Activated naive CD4-positive, alpha-beta T cell treated with anti-CD3 and anti-CD28 coated beads for 36 hours (primary cell): ENCODE results near the gene CMIP. TPM values are rescaled to one million over a fixed set of nuclear protein-coding genes. Genes with fewer than 3 reads are reported as not detected.
A peak's percentile ranks its signal among the peaks of the same experiment; 100 is the strongest.
"Not testable (repeated sequence)": the region's sequence is repeated elsewhere in the genome, so short reads cannot be mapped to it uniquely, and the experiment has no call there.

Experiments
- CTCF ChIA-PET: fragments of 350-600 bp; sonication (Branson Sonifier 250); formaldehyde crosslinking; loops from one replicate; lab custom pipeline; 2021; ENCODE audit warnings: antibody characterized with exemption; lab: Charles Lee
- DNase-seq: peaks from one replicate; pipeline ENCODE4 v3.0.0-alpha.2; 2020
- H3K27ac Mint-ChIP-seq: one replicate; pipeline ENCODE4 v1.8.0; 2021; ENCODE audit warnings: mild to moderate bottlenecking, mixed read lengths
- H3K27me3 Mint-ChIP-seq: one replicate; pipeline ENCODE4 v1.8.0; 2021; ENCODE audit warnings: low read depth, mixed read lengths
- H3K36me3 Mint-ChIP-seq: one replicate; pipeline ENCODE4 v1.8.0; 2021; ENCODE audit warnings: low read depth, mixed read lengths
- H3K4me1 Mint-ChIP-seq: one replicate; pipeline ENCODE4 v1.8.0; 2021; ENCODE audit warnings: low read depth, mixed read lengths
- H3K4me3 Mint-ChIP-seq: one replicate; pipeline ENCODE4 v1.8.0; 2021; ENCODE audit warnings: mild to moderate bottlenecking, moderate library complexity, mixed read lengths
- H3K9me3 Mint-ChIP-seq: one replicate; pipeline ENCODE4 v1.8.0; 2021; ENCODE audit warnings: mixed read lengths
- intact Hi-C: fragments of 100-400 bp; cut with micrococcal nuclease; formaldehyde crosslinking; loops from one replicate; pipeline ENCODE4 v1.15.1; 2023
- total RNA-seq, 2 experiments: library from RNA; stranded (reverse); gene quantifications; one replicate each; pipeline ENCODE4 v1.2.3, GENCODE V29; 2021

The CMIP gene
- 10 to 100 TPM; 28.6 to 28.8 TPM for total RNA-seq

- peak within 1 kb of the TSS; percentile 57 for H3K27ac Mint-ChIP-seq
- no peaks in the 10 kb centered on the region for H3K9me3 Mint-ChIP-seq
- no peaks in the 10 kb centered on the region for H3K36me3 Mint-ChIP-seq
- CTCF ChIA-PET: no interaction called here
- no peaks in the 10 kb centered on the region for H3K27me3 Mint-ChIP-seq
- H3K4me3 Mint-ChIP-seq: peak within 1 kb of the TSS; percentile 75
- DNase-seq: peak; percentile 81
- peaks cover 33% of the 10 kb centered on the region for H3K4me1 Mint-ChIP-seq
- intact Hi-C loops: loop anchor here (5.0 to 10.0 kb wide), 5 partner anchors 132 to 728 kb away; partner anchors contain the start of genes CENPN, CMC2, GAN and MPHOSPH6
Observed at GRCh38 chr16:81444448-81445121, at the start of gene CMIP. TSS of gene CMIP (plus strand) at chr16:81444808.

- intact Hi-C loops: no loop called here
- no peaks in the 10 kb centered on the region for H3K27me3 Mint-ChIP-seq
- DNase-seq: no peak
- no peak overlapping the region for H3K4me3 Mint-ChIP-seq
- H3K27ac Mint-ChIP-seq: no peak overlapping the region
- peaks cover 3% of the 10 kb centered on the region for H3K9me3 Mint-ChIP-seq
- CTCF ChIA-PET: interaction anchor here (0.5 to 1.6 kb wide), 3 partner anchors 9 to 336 kb away, joined by 3 to 8 read pairs (median 3); no protein-coding TSS in a partner anchor
- H3K4me1 Mint-ChIP-seq: no peaks in the 10 kb centered on the region
- peaks cover 4% of the 10 kb centered on the region for H3K36me3 Mint-ChIP-seq
Observed at GRCh38 chr16:81394966-81395655, 49.5 kb upstream of the CMIP start.

- DNase-seq: no peak
- Mint-ChIP-seq H3K9me3 (peaks cover 5% of the 10 kb centered on the region), H3K36me3 (peaks cover 3% of the 10 kb centered on the region), H3K4me3 (no peak overlapping the region), H3K27ac (no peak overlapping the region), H3K27me3 (no peaks in the 10 kb centered on the region), H3K4me1 (no peaks in the 10 kb centered on the region)
- intact Hi-C loops: no loop called here
- CTCF ChIA-PET: no interaction called here
Observed at GRCh38 chr16:81397058-81397878, 47.3 kb upstream of the CMIP start.

- H3K4me1 Mint-ChIP-seq: no peaks in the 10 kb centered on the region
- H3K27me3 Mint-ChIP-seq: no peaks in the 10 kb centered on the region
- no peak overlapping the region for H3K4me3 Mint-ChIP-seq
- DNase-seq: no peak
- intact Hi-C loops: no loop called here
- CTCF ChIA-PET: no interaction called here
- peaks cover 5% of the 10 kb centered on the region for H3K9me3 Mint-ChIP-seq
- H3K36me3 Mint-ChIP-seq: peaks cover 3% of the 10 kb centered on the region
- no peak overlapping the region for H3K27ac Mint-ChIP-seq
Observed at GRCh38 chr16:81397879-81398520, 46.6 kb upstream of the CMIP start.

- Mint-ChIP-seq H3K9me3 (peaks cover 5% of the 10 kb centered on the region), H3K4me1 (no peaks in the 10 kb centered on the region), H3K36me3 (no peaks in the 10 kb centered on the region), H3K27ac (no peak overlapping the region), H3K27me3 (no peaks in the 10 kb centered on the region), H3K4me3 (no peak overlapping the region)
- CTCF ChIA-PET: interaction anchor here (1.8 kb wide), 1 partner anchor 338 kb away, joined by 8 read pairs; no protein-coding TSS in a partner anchor
- no peak for DNase-seq
- intact Hi-C loops: loop anchor here (5.0 to 10.0 kb wide), 2 partner anchors 97 to 475 kb away; no protein-coding TSS in a partner anchor
Observed at GRCh38 chr16:81399909-81400308, 44.7 kb upstream of the CMIP start.

GRCh38 chr16:81401035-81401950 lies 43.3 kb upstream of the CMIP start:
- Mint-ChIP-seq H3K4me1 (no peaks in the 10 kb centered on the region), H3K27ac (no peak overlapping the region), H3K36me3 (no peaks in the 10 kb centered on the region), H3K27me3 (no peaks in the 10 kb centered on the region), H3K9me3 (peaks cover 5% of the 10 kb centered on the region), H3K4me3 (no peak overlapping the region)
- DNase-seq: no peak
- intact Hi-C loops: loop anchor here (5.0 to 10.0 kb wide), 2 partner anchors 96 to 474 kb away; no protein-coding TSS in a partner anchor
- CTCF ChIA-PET: interaction anchor here (0.9 to 1.8 kb wide), 4 partner anchors 30 to 336 kb away, joined by 3 to 8 read pairs (median 4); no protein-coding TSS in a partner anchor

GRCh38 chr16:81403208-81403600 lies 41.4 kb upstream of the CMIP start:
- no peaks in the 10 kb centered on the region for H3K27me3 Mint-ChIP-seq
- intact Hi-C loops: loop anchor here (1.0 to 10.0 kb wide), 7 partner anchors 36 to 472 kb away; no protein-coding TSS in a partner anchor
- CTCF ChIA-PET: interaction anchor here (0.6 to 4.3 kb wide), 15 partner anchors 11 to 331 kb away, joined by 3 to 36 read pairs (median 5); no protein-coding TSS in a partner anchor
- H3K9me3 Mint-ChIP-seq: peaks cover 5% of the 10 kb centered on the region
- no peak overlapping the region for H3K4me3 Mint-ChIP-seq
- H3K4me1 Mint-ChIP-seq: no peaks in the 10 kb centered on the region
- no peak overlapping the region for H3K27ac Mint-ChIP-seq
- DNase-seq: no peak
- no peaks in the 10 kb centered on the region for H3K36me3 Mint-ChIP-seq

- H3K4me3 Mint-ChIP-seq: no peak overlapping the region
- CTCF ChIA-PET: interaction anchor here (0.6 to 4.3 kb wide), 25 partner anchors 9 to 406 kb away, joined by 3 to 36 read pairs (median 4); no protein-coding TSS in a partner anchor
- no peak overlapping the region for H3K27ac Mint-ChIP-seq
- peaks cover 5% of the 10 kb centered on the region for H3K9me3 Mint-ChIP-seq
- no peaks in the 10 kb centered on the region for H3K4me1 Mint-ChIP-seq
- peak; percentile 89 for DNase-seq
- no peaks in the 10 kb centered on the region for H3K36me3 Mint-ChIP-seq
- no peaks in the 10 kb centered on the region for H3K27me3 Mint-ChIP-seq
- intact Hi-C loops: loop anchor here (1.0 to 10.0 kb wide), 7 partner anchors 37 to 471 kb away; no protein-coding TSS in a partner anchor
Observed at GRCh38 chr16:81403601-81404391, 40.8 kb upstream of the CMIP start.

GRCh38 chr16:81405002-81405401 lies 39.6 kb upstream of the CMIP start:
- not testable (repeated sequence) for H3K27ac Mint-ChIP-seq, DNase-seq, H3K4me3 Mint-ChIP-seq, H3K9me3 Mint-ChIP-seq, H3K4me1 Mint-ChIP-seq, H3K27me3 Mint-ChIP-seq, H3K36me3 Mint-ChIP-seq
- intact Hi-C loops: loop anchor here (10.0 kb wide), 1 partner anchor 470 kb away; no protein-coding TSS in a partner anchor
- CTCF ChIA-PET: interaction anchor here (0.6 to 4.3 kb wide), 9 partner anchors 10 to 325 kb away, joined by 3 to 36 read pairs (median 5); no protein-coding TSS in a partner anchor

GRCh38 chr16:81405702-81406113 lies 38.9 kb upstream of the CMIP start:
- no peaks in the 10 kb centered on the region for H3K4me1 Mint-ChIP-seq
- no peak overlapping the region for H3K27ac Mint-ChIP-seq
- DNase-seq: no peak
- no peaks in the 10 kb centered on the region for H3K9me3 Mint-ChIP-seq
- H3K36me3 Mint-ChIP-seq: no peaks in the 10 kb centered on the region
- H3K4me3 Mint-ChIP-seq: no peak overlapping the region
- CTCF ChIA-PET: interaction anchor here (3.8 to 4.3 kb wide), 2 partner anchors 217 to 318 kb away, joined by 18 to 36 read pairs; no protein-coding TSS in a partner anchor
- intact Hi-C loops: loop anchor here (10.0 kb wide), 1 partner anchor 469 kb away; no protein-coding TSS in a partner anchor
- no peaks in the 10 kb centered on the region for H3K27me3 Mint-ChIP-seq
